Motor neuron (in vitro differentiated cells): ENCODE measurements around the gene NPC1. TPM values are rescaled to one million over a fixed set of nuclear protein-coding genes. Genes with fewer than 3 reads are reported as not detected.
"Not testable (repeated sequence)": the region's sequence is repeated elsewhere in the genome, so short reads cannot be mapped to it uniquely, and the experiment has no call there.

Source experiments
- ATAC-seq, 8 experiments: fragments of 200-7000 bp; cut with Tn5 transposase; replicated peaks in 6 of 8; 2 replicates each; pipeline ENCODE4 v1.8.0; 2021; ENCODE audit warnings: mild to moderate bottlenecking in 8 of 8, moderate library complexity in 8 of 8
- H3K27ac ChIP-seq, 2 donors: fragments of 250-450 bp; sonication (Bioruptor Pico); 2 replicates each; pipeline ENCODE4 v1.9.0; 2021; ENCODE audit warnings: antibody characterized with exemption in 2 of 2, mild to moderate bottlenecking in 2 of 2, moderate library complexity in 1 of 2
- H3K4me1 ChIP-seq, 2 donors: fragments of 250-450 bp; sonication (Bioruptor Pico); replicated peaks in 1 of 2; 2 replicates each; pipeline ENCODE4 v1.6.1; 2021; ENCODE audit warnings: antibody characterized with exemption in 2 of 2, mild to moderate bottlenecking in 2 of 2, moderate library complexity in 1 of 2
- H3K4me3 ChIP-seq, 5 donors: fragments of 250-450 bp; sonication (Bioruptor Pico); 2 replicates each; pipeline ENCODE4 v1.9.0; 2021; ENCODE audit warnings: antibody characterized with exemption in 5 of 5, mild to moderate bottlenecking in 5 of 5, moderate library complexity in 4 of 5
- WGBS, 10 experiments: fragments of 450-650 bp; shearing (Covaris generic); methylation state at CpG; one replicate each; pipeline ENCODE4 v1.0.0; 2022; 5-methylcytosine and 5-hydroxymethylcytosine counted together
- in situ Hi-C, 9 experiments: fragments of 400-800 bp; cut with MboI; loops; one replicate each; pipeline ENCODE4 v1.15.0; 2021; ENCODE audit warnings: low sequenced_read_pairs in 9 of 9, low pct_unique_long_range_greater_than_20kb in 2 of 9; ENCODE audit not compliant: unreplicated experiment in 9 of 9
- total RNA-seq, 8 experiments: library from RNA; unstranded; fragments of 300-600 nt; gene quantifications; 2 replicates each; pipeline versions ENCODE4 v1.2.3 to v1.2.4, GENCODE V29; 2022

NPC1 gene
- total RNA-seq, 8 experiments from 2014 or later: 16.3 to 56.3 (median 25.4) TPM

DNA sequence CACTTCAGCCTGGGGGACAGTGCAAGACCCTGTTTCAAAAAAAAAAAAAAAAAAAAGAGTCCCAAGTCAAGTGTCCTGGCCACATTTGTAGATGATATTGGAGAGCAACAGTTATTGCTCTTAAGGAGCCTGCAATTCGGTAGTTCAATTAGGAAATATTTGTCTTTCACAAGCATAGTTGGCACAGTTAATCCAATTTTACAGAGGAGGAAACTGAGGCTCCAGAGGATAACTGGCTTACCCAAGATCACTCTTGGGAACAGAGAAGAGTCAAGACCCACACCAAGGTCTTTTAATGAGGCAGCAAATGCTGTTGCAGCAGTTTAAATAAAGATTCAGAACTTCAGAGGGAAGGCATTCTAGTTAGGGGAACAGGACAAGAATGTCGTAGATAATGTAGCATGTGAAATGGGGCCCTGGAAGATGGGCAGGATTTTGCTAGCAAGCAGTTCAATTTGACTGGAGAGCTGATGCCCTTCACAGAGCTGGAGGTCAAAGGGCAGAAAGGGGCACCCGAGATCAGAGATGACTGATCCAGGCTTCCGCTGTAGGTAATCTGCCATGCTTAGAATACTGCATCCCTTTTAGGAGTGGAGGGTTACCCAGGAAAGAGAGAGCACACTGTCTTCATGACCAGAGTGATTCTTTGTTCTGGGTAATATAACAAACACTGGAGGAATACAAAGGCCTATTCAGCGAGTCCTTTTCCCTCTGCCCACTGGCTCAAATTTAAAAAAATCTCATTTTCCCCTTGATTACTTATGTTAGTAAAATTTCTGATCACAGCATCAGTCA lies 3.0 kb downstream of the NPC1 start:
- Histone ChIP-seq H3K27ac (no peak overlapping the region), H3K4me1 (peaks cover 7 to 20% of the 10 kb centered on the region in 2 donors), H3K4me3 (peak overlapping the region in 2 of 5 donors; percentile 5 to 16)
- ATAC-seq: no peak
- WGBS, 10 experiments: 10 to 100% (median 79%) methylated on average over 1 to 5 of the region's 5 CpGs
- in situ Hi-C loops: no loop called here

DNA sequence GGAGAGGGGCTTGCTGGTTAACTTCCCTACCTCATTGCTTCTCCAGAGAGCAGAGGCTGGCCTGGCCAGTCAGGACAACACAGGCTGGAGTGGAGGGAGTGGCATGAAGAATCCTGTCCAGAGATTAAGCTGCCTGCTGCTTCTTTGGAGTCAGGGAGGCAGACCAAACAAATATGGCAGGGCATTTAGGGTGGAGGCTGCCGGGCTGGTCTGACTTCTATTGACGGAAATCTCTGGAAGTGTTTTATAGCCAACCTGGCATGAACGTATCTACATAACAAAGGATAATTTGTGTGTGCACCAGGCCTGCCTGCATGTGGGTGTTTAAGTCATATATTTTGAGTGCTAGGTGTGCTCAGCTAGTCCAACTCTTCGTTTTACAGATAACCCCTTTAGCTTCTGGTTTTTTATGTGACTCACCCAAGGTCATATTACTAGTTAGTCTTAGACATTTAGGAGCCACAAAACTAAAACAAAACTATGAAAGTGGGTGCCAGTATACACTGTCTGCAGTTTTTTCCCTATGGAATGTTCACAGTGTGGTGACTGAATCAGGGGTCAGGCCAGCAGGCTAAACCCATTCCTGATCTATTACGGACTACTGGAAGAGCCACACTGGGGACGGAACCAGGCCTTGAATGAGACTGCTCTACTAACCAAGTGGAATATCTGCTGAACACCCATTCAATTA lies 5.5 kb downstream of the NPC1 start:
- Histone ChIP-seq H3K27ac (no peak overlapping the region), H3K4me3 (no peak overlapping the region), H3K4me1 (peaks cover 7 to 20% of the 10 kb centered on the region in 2 donors)
- 0 to 100% (median 92%) methylated on average over 1 to 6 of the region's 6 CpGs; no CpG with 5 or more reads in 3 of the 10 experiments for WGBS, 10 experiments
- ATAC-seq: no peak
- in situ Hi-C loops: no loop called here

DNA sequence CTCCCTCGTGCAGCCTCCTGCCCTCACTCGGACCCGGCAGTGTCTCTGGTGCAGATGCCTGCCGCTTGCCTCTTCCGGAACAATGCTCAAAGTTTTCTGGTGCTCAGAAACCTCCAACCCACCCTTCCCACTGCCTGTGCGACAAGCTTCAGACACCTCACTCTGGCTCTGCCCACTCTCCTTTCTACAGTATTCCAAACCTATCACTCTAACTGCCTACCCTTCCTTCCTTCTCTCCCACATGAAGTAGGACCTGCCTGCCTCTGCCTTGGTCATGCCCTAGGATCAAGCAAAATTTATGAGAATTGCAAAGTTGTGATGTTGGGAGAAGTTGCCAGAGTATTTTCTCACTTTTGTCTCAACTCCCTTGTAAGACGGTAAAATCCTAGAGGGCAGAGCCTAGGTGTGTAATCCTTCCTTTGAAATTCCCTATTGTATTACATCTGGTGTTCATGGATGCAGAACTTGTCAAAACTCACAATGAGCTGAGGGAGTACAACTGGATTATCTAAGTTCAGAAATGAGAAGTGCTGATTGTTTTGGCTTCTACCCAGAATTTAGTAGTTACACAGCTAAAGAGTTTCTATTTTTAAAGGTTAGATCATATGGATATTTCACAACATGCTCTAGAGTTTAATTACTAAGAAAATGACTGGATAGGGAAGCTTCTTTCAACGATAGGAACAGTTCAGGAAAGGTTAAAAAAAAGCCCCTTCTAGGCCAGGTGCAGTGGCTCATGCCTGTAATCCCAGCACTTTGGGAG lies 7.2 kb downstream of the NPC1 start:
- no peak overlapping the region for H3K4me3 ChIP-seq
- H3K27ac ChIP-seq: no peak overlapping the region
- peaks cover 7 to 11% of the 10 kb centered on the region in 2 donors for H3K4me1 ChIP-seq
- 40 to 100% (median 94%) methylated on average over 1 to 6 of the region's 8 CpGs for WGBS, 10 experiments
- in situ Hi-C loops: no loop called here
- ATAC-seq: peak in 2 of 8 experiments; percentile 8 to 24

DNA sequence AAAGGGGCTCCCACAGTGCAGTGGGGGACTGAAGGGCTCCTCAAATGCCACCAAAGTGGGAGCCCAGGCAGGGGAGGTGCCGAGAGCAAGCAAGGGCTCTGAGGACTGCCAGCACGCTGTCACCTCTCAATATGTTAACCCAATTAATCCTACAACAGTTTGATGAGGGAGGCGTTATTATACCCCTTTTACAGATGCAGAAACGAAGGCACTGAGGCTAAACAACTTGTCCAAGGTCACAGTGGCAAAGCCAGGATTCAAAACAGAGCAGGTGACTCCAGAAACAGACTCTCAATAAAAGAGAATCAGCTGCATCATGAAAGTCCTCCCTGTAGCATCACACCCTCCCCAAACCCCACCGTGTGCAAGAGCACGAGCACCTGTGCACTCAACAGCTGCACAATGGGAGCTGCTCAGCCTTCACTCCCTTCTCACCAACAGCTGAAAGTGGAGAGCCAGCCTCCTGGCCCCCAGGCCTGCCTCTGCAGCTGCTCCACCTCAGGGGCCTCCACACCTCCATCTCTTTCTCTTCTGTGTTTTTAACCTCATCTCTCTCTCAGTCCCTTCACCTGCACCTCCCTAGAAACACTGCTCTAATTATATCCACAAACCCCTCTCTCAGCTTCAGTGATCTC lies 8.1 kb downstream of the NPC1 start:
- no peak overlapping the region for H3K4me3 ChIP-seq
- H3K4me1 ChIP-seq: peaks cover 1 to 2% of the 10 kb centered on the region in 2 donors
- WGBS, 10 experiments: 79 to 100% (median 87%) methylated on average over 1 to 2 of the region's 6 CpGs; no CpG with 5 or more reads in 6 of the 10 experiments
- H3K27ac ChIP-seq: no peak overlapping the region
- no peak for ATAC-seq
- in situ Hi-C loops: no loop called here

DNA sequence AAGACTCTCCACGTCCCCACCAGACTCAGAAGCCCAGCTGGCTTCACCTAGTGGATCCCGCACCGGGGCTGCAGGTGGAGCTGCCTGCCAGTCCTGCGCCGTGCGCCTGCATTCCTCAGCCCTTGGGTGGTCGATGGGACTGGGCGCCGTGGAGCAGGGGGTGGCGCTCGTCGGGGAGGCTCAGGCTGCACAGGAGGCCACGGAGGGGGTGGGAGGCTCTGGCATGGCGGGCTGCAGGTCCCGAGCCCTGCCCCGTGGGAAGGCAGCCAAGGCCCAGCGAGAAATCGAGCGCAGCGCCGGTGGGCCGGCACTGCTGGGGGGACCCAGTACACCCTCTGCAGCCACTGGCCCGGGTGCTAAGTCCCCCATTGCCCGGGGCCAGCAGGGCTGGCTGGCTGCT lies 8.8 kb downstream of the NPC1 start:
- ATAC-seq, in situ Hi-C loops, H3K4me3 ChIP-seq, H3K4me1 ChIP-seq, H3K27ac ChIP-seq: not testable (repeated sequence)
- no CpG with 5 or more reads among the region's 24 CpGs for WGBS, 10 experiments

DNA sequence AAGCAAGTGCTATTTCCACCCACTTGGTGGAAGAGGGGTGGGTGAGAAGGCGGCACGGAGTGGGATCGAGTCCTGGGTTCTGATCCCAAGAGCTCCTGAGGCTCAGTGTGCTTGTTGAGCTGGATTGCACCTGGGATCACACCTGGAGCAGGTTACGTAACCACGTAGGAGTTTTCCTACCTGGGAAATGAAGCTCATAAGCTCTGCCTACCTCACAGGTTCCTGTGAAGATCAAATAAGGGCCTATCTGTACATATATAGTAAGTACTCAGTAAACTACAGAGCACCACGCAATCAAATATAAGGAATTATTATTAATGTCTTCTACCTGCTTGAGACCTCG lies 11.0 kb downstream of the NPC1 start:
- WGBS, 10 experiments: 92 to 100% (median 100%) methylated on average over 1 to 7 of the region's 7 CpGs; no CpG with 5 or more reads in 1 of the 10 experiments
- no peak overlapping the region for H3K4me3 ChIP-seq
- H3K4me1 ChIP-seq: no peaks in the 10 kb centered on the region
- ATAC-seq: no peak
- no peak overlapping the region for H3K27ac ChIP-seq
- in situ Hi-C loops: no loop called here

DNA sequence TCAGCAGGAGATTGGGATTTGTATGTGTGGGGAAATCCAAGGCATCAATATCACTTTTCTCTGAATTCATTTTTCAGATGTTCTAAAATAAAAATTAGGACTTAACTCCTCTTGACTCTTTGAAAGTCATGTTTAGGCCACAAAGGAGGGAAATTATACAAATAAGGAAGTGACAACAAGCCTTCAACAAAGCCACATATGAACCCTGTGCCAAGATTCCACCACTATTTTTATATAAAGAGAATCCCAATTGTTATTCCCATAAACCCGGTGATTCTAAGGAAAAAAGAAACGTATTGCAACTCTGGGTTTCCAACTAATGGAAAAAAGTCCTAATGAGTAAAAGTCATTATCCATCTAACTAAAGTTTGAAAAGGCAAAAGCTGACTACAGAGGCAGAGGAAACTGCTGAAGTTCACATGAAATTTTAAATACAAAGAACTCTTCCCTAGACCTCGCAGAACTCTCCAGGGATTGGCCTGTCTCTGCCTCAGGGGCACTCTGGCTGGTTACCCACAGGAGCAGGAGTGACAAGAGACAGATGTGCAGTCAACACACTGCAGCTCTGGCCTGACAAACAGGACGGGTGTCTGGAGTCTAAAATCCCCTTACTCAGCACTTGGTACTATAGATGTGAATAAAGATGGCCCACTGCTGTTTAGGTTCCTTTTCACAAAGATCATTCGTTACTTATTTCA lies 11.5 kb downstream of the NPC1 start:
- 0 to 93% (median 79%) methylated on average over 2 to 4 of the region's 5 CpGs; no CpG with 5 or more reads in 2 of the 10 experiments for WGBS, 10 experiments
- Histone ChIP-seq H3K4me3 (no peak overlapping the region), H3K27ac (no peak overlapping the region), H3K4me1 (no peaks in the 10 kb centered on the region)
- ATAC-seq: peak in 1 of 8 experiments; percentile 17
- in situ Hi-C loops: no loop called here

DNA sequence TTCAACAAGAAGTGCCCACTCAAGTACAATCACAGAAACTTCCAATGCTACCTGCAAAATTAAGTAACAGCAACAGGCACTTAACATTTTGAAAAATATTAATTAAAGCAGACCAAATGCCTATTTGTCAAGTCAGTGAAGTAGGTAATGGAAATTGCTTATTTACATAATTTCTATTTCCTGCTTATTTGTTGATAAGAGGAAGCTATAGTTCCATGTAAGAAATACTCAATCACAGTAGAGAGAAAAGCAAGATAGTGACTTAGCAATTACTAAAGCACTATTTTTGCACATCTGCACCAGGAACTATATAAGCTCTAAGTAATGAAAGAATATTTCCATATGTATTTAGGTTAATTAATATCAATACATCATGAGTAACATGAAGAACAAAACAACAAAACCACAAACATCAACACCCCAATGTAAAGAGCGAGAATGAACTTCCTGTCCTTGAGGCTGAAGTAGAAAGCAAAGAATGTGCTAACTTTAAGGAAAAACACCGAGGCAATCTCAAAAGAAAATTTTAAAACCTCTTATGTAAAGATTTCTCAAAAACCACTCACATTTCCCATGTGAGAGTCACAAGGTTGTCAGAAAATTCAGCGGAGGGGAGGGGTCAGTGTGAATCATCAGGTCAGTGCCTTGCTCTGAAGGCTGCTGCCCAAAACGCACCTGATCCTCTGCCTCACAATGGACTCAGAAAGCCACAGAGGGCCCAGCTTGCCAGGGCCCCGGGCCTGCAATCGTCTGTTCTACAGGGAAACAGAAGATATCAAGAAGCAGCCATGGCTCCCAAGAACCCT lies 12.5 kb downstream of the NPC1 start:
- no peak overlapping the region for H3K4me3 ChIP-seq
- in situ Hi-C loops: no loop called here
- ATAC-seq: peak in 6 of 8 experiments; percentile 41 to 94 (median 57)
- no peaks in the 10 kb centered on the region for H3K4me1 ChIP-seq
- no peak overlapping the region for H3K27ac ChIP-seq
- 0 to 100% (median 37%) methylated on average over 1 to 5 of the region's 6 CpGs for whole genome bisulfite sequencing, 10 experiments

DNA sequence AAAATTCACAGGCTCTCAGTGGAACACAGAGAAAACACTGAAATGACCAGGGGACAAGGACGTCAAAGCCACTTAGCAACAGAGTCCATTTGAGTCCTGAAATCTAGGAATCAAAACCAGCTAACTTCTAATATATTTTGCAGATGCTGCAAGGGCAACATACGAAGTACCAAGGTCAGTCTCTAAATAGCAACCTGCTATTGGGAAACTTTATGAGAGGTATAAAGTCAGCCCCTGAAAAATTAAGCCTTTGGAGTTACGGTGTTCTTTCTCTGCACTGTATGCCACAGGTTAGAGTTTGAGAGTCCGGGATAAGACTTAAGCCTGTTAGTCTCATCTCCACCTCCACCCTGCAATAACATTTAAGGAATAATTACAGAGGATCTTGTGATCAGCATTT lies 13.3 kb downstream of the NPC1 start:
- H3K4me1 ChIP-seq: no peaks in the 10 kb centered on the region
- no peak overlapping the region for H3K4me3 ChIP-seq
- WGBS, 10 experiments: 85 to 100% (median 97%) methylated on average over 1 to 4 of the region's 4 CpGs; no CpG with 5 or more reads in 2 of the 10 experiments
- ATAC-seq: no peak
- no peak overlapping the region for H3K27ac ChIP-seq
- in situ Hi-C loops: no loop called here

DNA sequence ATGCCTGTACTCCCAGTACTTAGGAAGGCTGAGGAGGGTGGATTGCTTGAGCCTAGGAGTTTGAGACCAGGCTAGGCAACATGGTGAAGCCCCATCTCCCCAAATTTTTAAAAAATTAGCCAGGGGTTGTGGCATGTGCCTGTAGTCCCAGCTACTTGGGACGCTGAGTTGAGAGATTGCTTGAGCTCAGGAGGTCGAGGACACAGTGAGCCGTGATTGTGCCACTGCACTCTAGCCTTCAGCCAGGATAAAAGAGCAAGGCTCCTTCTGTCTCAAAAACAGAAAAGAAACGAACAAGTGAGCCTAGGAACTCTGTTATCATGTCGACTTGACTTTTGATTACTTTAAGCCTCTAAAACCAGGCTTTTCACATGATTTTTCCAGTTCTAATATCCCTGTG lies 13.7 kb downstream of the NPC1 start:
- WGBS, 10 experiments: 72 to 94% (median 88%) methylated on average over 2 to 5 of the region's 5 CpGs; no CpG with 5 or more reads in 2 of the 10 experiments
- in situ Hi-C loops: no loop called here
- Histone ChIP-seq H3K4me3 (no peak overlapping the region), H3K27ac (no peak overlapping the region), H3K4me1 (no peaks in the 10 kb centered on the region)
- ATAC-seq: no peak

DNA sequence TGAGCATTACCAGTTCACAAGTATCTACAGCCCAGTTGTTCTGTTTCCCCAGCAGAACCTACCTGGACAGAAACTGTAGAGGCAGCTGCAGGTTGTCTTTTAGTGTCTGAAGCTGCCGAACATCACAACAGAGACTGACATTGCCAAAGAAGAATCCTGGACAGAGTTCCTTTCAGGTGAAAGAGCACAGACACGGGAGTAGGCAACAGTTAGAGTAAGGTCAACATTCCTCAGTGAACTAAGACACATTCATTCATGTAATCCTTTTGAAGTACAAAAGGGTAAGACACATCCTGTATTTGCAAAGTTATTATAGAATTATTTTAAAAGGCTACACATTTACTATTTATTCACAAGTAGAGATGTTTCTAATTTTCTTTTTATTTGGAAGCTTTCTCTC lies 14.3 kb downstream of the NPC1 start:
- no peaks in the 10 kb centered on the region for H3K4me1 ChIP-seq
- no peak for ATAC-seq
- no peak overlapping the region for H3K4me3 ChIP-seq
- no peak overlapping the region for H3K27ac ChIP-seq
- WGBS, 10 experiments: 85 to 100% (median 93%) methylated on average over 1 to 2 of the region's 2 CpGs; no CpG with 5 or more reads in 3 of the 10 experiments
- in situ Hi-C loops: no loop called here
